Ovary (tissue), 3 donors: ENCODE results near the gene ARHGEF1.

ENCODE experiments used
- CTCF ChIP-seq, 3 donors: fragments of 450-650 bp in 2 of 3; fragments of 200-600 bp in 1 of 3; IDR thresholded peaks; one replicate each; pipeline versions ENCODE4 v1.5.1 to v1.8.0; 2016 to 2022; ENCODE audit warnings: antibody characterized with exemption in 3 of 3, mild to moderate bottlenecking in 1 of 3
- EP300 ChIP-seq: sonication (generic); formaldehyde crosslinking; IDR thresholded peaks from one replicate; pipeline ENCODE4 v1.6.1; 2017; ENCODE audit warnings: antibody characterized with exemption
- donor health status: DM: no; HTN: no; CAD: no.

DNA sequence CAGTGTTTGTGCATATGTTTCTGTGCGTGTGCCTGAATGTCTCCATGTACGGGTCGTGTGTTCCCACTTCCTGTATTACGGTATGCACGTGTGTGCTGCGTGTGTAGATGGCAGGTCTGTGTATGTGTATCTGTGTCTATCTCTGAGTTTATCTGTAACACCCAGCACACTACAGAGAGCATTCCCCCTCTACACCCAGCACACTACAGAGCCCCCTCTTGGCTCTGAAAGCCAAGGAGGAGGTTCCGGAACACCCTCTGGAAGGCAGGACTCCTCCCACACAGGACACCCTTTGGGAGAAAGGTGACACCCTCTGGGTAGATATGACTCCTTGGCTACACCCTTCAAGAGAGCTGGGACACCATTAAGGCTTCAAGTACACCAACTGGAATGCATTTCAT lies 47.3 kb downstream of the ARHGEF1 start:
- TF ChIP-seq CTCF (IDR thresholded peaks at IDR 0.05), result no peak
- no peak for TF ChIP-seq EP300
